ENCODE measurements around the gene ATG12. TPM values are rescaled to one million over a fixed set of nuclear protein-coding genes. Genes with fewer than 3 reads are reported as not detected.

The ATG12 gene
- total RNA-seq, 1 experiment from 2014 or later, result 39.9 TPM

DNA sequence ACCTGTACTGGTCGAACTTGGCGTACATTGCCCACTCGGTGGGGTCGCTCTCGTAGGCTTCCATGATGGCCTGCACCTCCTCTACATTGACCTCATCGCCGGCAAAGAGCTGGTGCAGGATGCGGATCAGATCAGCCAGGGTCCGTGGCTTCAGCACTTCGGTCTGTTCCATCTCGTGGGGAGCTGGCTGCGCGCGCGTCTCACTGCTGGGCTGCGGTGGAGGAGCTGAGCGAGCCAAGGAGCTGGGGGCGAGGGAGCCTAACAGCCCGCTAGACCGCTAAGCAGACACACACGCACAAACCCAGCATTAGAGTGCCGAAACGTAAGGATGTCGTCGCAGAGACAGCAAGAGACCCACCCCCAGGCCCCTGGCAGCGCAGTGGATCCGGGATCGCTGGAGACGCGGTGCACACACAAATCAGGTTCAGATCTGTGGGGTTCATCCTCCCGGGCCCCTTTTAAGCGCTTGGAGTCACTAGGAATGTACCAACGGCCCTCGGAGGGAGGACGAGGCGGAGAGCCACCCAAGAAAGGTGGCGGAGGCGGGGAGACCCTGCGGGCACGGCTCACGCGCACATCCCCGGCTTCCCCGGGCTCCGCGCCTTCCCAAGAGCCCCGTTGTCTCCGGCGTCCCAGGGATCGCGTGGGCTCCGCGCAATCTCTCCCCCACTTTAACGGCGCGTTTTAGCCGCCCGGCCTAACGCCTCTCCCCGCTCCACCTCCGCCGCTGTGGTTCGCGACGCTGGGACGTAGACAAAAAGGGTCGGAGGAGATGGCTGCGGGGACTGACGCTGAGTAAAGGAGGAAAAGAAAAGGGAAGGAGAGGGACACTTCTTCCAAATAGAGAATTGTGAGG, 24.9 kb downstream of the ATG12 start, which contains the start of gene CDO1 (continued):
- TF ChIP-seq CREM (CRISPR knock-in tag; IDR thresholded peaks at IDR 0.05), result no peak; the same call in 1 of the 2 replicates
- no peak for TF ChIP-seq ZNF396 (CRISPR knock-in tag; IDR thresholded peaks at IDR 0.05; ENCODE audit: borderline replicate concordance)
- TF ChIP-seq ZNF512 (CRISPR knock-in tag; IDR thresholded peaks at IDR 0.05; ENCODE audit: borderline replicate concordance), result no peak
- no peak for TF ChIP-seq ZMAT4 (CRISPR knock-in tag; IDR thresholded peaks at IDR 0.05)
- no peak for TF ChIP-seq NR2C2 (CRISPR knock-in tag; IDR thresholded peaks at IDR 0.05)
- 0 out of 2 replicates have a peak, but pooled peaks have one; percentile 52 for TF ChIP-seq TP53 (CRISPR knock-in tag; IDR thresholded peaks at IDR 0.05)
- no peak for TF ChIP-seq E2F4 (CRISPR knock-in tag; IDR thresholded peaks at IDR 0.05; ENCODE audit: borderline replicate concordance, low read depth)
- TF ChIP-seq, protein P1, sequence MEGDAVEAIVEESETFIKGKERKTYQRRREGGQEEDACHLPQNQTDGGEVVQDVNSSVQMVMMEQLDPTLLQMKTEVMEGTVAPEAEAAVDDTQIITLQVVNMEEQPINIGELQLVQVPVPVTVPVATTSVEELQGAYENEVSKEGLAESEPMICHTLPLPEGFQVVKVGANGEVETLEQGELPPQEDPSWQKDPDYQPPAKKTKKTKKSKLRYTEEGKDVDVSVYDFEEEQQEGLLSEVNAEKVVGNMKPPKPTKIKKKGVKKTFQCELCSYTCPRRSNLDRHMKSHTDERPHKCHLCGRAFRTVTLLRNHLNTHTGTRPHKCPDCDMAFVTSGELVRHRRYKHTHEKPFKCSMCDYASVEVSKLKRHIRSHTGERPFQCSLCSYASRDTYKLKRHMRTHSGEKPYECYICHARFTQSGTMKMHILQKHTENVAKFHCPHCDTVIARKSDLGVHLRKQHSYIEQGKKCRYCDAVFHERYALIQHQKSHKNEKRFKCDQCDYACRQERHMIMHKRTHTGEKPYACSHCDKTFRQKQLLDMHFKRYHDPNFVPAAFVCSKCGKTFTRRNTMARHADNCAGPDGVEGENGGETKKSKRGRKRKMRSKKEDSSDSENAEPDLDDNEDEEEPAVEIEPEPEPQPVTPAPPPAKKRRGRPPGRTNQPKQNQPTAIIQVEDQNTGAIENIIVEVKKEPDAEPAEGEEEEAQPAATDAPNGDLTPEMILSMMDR (IDR thresholded peaks at IDR 0.05), result no peak
- no peak for TF ChIP-seq JAZF1 (CRISPR knock-in tag; IDR thresholded peaks at IDR 0.05)
- no peak for TF ChIP-seq ZNF121 (CRISPR knock-in tag; IDR thresholded peaks at IDR 0.05)
- TF ChIP-seq JUN (CRISPR knock-in tag; IDR thresholded peaks at IDR 0.05), result no peak
- TF ChIP-seq ELF4 (CRISPR knock-in tag; IDR thresholded peaks at IDR 0.05; ENCODE audit: low read depth), result no peak
- TF ChIP-seq ATF3 (CRISPR knock-in tag; conservative IDR thresholded peaks at IDR 0.05), result 0 out of 2 replicates have a peak, but pooled peaks have one; percentile 15
- no peak for TF ChIP-seq AR (CRISPR knock-in tag; IDR thresholded peaks at IDR 0.05)
- TF ChIP-seq ZBTB21 (CRISPR knock-in tag; IDR thresholded peaks at IDR 0.05; ENCODE audit: borderline replicate concordance), result peak; percentile 19; the same call in 1 of the 2 replicates
- peak; percentile 90 for TF ChIP-seq KAT7 (CRISPR knock-in tag; IDR thresholded peaks at IDR 0.05; ENCODE audit: borderline replicate concordance)
- TF ChIP-seq, protein P2, sequence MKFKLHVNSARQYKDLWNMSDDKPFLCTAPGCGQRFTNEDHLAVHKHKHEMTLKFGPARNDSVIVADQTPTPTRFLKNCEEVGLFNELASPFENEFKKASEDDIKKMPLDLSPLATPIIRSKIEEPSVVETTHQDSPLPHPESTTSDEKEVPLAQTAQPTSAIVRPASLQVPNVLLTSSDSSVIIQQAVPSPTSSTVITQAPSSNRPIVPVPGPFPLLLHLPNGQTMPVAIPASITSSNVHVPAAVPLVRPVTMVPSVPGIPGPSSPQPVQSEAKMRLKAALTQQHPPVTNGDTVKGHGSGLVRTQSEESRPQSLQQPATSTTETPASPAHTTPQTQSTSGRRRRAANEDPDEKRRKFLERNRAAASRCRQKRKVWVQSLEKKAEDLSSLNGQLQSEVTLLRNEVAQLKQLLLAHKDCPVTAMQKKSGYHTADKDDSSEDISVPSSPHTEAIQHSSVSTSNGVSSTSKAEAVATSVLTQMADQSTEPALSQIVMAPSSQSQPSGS (CRISPR knock-in tag; IDR thresholded peaks at IDR 0.05; ENCODE audit: borderline replicate concordance, low read depth), result no peak
- no peak for TF ChIP-seq TCF7 (CRISPR knock-in tag; IDR thresholded peaks at IDR 0.05; ENCODE audit: low read depth)
- TF ChIP-seq FOXK1 (CRISPR knock-in tag; IDR thresholded peaks at IDR 0.05), result peak; percentile 71; the same call in 1 of the 2 replicates
- peak; percentile 63 for TF ChIP-seq FOXP4 (CRISPR knock-in tag; IDR thresholded peaks at IDR 0.05)
- TF ChIP-seq ZNF281 (CRISPR knock-in tag; IDR thresholded peaks at IDR 0.05), result no peak

Measured in WTC11 (cell line).